COLO829 (cell line): ENCODE data around the gene CDK18.
A peak's percentile ranks its signal among the peaks of the same experiment; 100 is the strongest.
"Not testable (repeated sequence)": the region's sequence is repeated elsewhere in the genome, so short reads cannot be mapped to it uniquely, and the experiment has no call there.

Source experiments
- DNase-seq: peaks from one replicate; pipeline ENCODE4 v3.0.0; 2012; ENCODE audit warnings: low spot score

Gene CDK18

DNA sequence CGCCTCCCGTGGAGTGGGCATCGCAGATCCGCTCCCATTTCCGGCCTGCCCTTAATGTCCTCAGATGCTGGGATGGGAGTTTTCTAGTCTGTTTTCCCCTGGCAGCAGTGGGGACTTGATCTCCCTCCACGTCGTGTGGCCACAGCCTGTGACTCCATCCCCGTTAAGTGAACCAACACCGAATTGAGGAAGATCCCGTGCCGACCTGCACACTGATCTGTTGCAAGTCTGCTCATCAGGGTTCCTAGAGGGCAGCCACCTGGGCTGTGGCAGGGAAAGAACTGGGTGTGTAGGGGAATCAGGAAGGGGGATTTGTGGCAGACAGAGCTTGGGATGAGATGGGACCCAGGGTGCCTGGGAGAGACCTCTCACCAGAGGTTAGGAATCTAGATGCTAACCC lies 23.3 kb upstream of the CDK18 start:
- DNase-seq, result no peak

DNA sequence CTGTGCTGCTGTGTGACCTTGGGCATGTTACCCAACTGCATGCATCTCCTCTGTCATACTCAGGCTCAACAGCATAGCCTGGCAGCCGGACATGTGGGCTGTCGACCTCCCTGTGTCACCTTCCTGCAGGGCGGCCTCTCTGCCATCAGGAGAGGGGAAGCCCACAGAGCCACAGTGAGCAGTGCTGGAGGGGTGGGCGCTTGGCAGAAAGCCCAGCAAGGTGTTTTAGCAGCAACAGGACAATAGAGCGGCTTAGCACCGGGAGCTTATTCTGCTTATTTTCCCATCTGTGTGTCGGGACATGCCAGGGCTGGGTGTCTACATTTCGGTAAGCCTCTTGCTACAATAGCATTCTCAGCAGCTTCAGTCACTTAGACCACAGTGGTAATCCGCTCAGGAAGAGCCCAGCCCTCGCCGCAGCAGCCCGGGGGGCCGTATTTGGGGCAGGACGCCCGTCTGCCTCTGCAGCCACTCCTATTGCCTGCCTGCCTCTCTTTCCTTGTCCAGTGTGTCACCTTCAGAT lies 22.8 kb upstream of the CDK18 start:
- no peak for DNase-seq

DNA sequence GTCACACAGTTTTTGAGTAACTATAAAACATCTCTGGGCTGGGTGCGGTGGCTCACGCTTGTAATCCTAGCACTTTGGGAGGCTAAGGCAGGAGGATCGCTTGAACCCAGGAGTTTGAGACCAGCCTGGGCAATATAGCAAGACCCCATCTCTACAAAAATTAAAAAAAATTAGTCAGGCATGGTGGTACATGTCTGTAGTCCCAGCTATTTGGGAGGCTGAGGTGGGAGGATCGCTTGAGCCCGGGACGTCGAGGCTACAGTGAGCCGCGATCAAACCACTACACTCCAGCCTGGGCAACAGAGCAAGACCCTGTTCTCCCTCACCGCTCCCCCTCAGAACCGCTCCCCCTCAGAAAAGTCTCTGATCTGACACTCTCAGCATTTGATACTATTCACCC lies 21.9 kb upstream of the CDK18 start:
- DNase-seq, result not testable (repeated sequence)

DNA sequence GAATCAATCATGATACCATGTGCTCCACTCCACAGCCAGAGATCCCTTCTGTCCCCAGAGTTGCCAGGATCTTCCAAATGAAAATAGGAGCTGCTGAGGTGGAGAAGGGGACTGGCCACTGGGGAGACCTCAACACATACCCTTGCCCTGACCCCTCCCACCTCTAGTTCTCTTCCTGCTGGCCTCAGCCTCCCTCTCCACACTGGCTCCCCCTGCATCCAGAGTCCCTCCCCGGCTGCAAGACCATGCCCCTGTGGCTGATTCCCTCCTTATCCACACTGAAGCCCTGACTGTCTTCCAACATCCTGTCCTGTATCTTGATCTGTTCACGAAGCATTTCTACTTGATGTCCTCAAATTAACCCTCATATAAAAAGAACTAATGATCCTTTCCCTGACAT lies 21.1 kb upstream of the CDK18 start:
- DNase-seq, result no peak

DNA sequence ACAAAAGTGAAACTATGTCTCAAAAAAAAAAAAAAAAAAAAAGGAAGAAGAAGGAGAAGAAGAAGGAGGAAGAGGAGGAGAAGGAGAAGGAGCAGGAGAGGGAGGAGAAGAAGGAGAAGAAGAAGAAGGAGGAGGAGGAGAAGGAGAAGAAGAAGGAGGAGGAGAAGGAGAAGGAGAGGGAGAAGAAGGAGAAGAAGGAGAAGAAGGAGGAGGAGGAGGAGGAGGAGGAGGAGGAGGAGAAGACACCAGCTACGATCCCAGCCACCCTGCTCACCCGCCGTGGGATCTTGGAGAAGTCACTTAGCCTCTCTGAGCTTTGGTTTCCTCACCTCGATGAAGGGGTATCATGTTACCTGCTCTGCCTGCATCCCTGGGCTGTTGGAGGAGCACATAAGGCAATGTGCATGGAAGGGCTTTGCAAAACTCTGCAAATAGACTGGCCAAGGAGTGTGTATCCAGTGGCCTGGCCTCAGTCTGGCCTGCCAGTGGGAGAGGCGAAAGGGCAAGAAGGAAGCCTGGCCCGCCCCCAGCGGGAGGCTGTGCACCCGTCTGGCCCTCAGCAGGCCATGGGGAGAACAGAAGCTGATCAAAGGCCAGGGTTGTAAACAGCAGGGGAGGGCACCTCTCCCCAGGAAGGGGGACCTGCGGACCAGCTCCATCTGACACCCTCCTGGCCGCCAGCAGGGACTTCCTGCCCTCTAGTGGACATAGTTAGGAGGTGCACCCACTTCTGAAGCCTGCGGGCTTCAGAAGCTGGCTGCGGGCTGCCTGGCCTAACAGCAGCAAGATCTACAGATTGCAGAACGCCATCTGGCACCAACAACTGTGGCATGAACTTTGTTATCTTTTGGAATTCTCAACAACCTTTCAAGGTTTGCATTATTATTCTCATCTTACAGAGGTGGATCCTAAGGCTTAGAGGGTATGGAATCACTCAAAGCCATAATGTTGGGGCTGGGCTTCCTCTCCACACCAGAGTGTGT lies 19.2 kb upstream of the CDK18 start:
- DNase-seq, result peak; percentile 92

DNA sequence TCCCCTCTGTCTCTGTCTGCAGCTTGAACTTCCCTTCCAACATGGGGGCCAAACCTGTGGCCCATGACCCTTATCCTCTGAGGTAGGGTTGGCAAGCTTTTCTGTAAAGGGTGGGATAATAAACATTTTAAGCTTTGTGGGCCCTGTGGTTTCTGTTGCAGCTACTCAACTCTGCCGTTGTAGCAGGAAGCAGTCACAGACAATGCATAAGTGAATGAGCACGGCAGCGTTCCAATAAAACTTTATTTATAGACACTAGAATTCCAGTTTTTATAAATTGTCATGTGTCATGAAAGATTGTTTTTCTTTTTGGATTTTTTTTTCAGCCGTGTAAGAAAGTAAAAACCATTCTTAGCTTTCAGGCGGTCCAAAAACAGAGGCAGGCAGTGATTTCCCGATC lies 18.2 kb upstream of the CDK18 start:
- DNase-seq, result no peak

DNA sequence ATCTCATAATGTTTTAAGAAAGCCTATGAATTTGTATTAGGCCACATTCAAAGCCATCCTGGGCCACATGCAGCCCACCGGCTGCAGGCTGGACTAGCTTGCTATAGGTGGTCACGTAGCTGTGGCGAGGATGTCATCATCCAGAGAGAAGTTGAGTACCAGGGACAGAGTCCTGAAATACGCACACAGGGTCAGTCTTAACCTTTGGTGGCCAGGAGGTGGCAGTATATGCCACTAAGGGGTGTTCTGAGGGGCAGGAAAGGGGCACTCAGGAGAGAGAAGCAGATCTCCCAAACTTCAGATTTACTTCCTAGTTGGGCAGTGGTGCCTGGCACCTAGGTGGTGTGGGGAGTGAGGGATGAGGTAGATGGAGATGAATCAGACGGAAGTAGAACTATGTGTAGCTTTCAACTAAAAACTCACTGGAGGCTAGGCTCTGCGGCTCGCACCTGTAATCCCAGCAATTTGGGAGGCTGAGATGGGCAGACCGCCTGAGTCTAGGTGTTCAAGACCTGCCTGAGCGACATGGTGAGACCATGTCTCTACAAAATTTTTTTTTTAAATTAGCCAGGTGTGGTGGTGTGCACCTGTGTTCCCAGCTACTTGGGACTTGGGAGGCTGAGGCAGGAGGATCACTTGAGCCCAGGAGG lies 16.3 kb upstream of the CDK18 start:
- DNase-seq, result peak; percentile 88

DNA sequence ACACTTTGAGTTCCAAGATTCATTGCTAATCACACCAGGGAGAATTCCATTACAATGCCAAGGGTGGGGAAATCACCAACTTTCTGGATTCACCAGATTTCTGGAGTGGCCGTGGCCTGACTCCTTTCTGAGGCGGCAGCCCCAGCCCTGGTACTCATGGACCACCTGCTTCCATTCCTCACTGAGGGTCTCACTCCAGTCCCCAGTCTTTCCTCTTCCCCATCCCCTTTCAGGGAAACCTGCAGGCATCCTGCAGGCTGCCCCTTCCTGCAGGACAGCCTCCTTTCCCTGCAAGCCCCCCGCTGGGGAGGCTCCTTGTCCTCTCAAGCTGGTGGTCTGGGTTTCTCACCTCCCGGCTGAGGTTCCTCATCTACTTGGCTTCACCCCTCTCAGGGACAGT lies 12.7 kb upstream of the CDK18 start:
- DNase-seq, result no peak

DNA sequence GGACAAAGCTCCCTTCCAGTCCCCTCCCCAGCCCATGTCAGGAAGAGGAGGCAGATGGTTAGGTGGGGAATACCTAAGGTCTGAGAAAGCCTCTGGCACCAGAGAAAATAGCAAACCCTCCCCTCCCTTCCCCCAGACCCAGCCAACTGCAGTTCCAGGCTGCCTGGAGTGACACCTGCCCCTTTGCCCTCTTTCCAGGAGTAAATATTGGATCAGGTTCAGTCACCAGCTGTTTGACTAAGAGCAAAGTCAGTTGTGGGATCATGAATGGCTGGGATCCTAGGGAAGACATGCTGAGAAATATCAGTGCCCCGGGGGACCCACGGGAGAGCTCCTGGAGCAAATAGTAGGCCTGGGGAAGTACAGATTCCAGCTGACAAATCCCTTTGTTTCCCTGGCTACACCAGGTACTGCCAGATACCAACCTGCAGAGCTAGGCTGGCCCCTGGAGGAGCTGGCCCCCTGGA lies 12.2 kb upstream of the CDK18 start:
- DNase-seq, result no peak

DNA sequence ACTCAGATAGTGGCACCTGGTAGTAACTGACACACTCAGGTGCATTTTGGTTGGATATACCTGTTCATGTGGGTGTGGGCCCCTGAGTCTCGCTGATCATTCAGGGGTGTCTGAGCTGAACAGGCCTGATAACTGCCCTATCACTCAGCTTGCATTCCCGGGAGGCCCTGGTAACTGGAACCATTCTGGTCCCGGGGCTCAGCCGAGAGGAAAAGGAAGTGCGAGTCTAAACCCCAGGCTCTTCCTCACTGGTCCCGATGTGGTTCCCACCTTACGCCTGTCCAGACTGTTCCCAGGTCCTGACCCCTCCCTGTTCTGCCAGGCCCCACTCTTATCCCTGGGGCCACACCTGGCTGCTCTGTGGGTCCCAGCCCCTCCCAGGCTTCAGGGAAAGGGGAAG lies 11.7 kb upstream of the CDK18 start:
- no peak for DNase-seq

DNA sequence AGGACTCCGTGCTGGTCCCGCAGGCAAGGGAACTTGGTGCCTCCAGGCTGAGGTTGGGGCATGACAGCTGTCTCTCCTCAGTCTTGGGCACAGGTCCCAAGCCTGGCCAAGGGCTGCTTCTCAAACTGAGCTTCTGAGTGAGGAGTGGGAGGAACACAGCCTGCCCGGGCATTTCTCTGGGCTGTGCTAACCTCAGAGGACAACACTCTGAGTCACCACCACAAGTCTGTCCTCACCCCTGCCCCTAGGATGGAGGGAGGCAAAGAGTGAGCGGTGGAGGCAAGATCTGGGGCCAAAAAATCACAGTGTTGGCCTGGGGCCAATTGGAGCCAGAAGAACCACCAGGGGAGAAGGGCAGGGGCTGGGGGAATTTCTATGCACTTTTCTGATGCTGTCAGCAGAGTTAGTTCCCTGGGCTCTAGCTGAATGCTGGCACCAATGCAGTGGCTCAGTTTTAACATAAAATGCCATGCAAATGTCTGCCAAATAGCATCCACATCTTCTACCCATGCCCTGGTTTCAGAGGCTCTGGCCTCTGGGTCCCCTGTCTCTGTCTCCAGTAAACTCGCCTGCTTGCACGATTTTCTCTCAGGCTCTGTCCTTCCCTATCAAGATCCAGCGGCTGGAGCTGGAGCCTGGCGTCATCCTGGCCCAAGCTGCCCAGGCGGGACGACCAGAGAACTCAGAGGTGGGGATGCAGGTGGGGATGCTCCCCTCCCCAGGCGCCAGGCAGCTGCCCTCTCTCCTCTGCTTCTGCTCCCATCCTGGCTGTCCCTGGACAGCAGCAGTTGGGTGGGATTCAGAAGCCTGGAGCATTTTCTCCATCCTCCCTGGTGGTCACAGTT lies 11.0 kb upstream of the CDK18 start:
- DNase-seq, result peak; percentile 67

DNA sequence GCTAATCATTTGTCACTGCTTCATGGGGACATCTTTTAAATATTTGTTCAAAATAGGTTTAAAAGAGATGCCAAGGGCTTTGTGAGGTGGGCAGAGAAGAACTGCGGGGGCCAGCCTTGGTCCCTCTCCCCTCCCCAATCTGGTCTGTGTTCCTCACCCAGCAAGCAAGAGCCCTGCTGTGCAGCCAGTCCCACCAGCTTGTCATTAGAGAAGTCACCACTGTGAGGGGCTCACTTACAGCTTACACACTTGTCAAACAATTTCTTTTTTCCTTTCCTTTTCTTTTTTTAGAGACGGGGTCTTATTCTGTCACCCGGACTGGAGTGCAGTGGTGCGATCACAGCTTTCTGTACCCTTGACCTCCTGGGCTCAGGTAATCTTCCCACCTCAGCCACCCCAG lies 10.4 kb upstream of the CDK18 start:
- DNase-seq, result no peak

DNA sequence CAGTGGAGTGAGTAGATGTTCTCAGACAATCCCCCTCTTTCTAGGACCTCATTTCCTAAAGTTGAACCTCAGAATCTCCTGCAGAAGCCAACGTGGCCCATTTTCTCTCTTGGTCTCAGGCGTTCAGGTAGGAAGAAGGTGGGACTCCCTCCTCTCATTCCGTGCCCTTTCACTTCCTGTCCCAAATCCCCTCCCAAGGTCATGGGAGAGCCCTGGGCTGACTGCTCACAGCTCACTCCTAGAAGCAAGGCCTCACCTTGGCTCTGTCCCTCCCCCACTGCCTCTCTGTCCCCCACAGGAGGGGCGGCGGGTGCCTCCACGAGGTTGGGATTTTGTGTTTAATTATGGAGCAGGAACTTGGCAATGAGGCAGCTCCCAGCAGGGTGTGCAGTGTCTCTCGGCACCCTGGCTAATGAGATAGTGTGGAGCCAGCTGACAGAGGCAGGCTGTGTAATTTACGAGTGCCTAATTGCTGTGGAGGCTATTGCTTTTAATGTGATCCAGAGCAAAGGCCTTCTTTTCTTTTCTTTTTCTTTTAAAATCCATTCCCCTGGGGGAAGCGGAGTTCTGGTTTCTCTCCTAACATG lies 9.1 kb upstream of the CDK18 start:
- no peak for DNase-seq

DNA sequence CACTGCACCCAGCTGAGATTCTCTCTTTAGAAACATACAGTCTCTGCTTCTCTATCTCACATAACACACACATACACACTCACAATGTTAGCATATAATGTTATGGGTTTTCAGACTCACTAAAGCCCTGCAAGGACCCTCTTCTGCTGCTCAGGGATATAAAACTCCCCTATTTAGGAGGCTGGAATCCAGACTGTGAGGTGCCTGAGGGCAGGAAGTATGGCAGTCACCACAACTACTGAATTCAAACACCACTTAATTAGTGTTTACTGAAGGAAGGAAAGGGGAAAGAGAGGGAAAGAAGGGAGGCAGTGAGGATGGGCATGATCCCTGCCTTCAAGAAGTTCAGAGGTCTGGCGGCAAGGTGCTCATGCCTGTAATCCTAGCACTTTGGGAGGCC lies 7.8 kb upstream of the CDK18 start:
- DNase-seq, result no peak

DNA sequence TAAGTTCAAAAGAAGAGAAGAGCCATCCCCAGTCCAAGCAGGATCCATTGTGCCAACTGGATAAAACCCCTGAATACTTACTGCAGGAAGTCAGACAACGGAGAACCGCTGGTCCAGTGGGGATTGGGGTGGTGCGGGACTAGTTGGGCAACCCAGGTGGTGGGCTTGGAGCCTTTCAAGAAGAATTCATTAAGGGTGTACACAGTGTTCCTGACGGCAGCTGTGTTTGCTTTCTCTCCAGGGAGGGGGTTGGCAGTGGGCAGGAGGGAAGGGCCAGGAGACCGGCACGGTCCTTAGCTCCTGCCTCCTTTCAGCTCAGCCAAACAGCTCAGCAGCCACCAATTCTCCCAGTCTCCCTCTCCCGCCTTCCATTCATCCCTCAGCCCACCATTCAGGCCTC lies 7.1 kb upstream of the CDK18 start:
- no peak for DNase-seq

DNA sequence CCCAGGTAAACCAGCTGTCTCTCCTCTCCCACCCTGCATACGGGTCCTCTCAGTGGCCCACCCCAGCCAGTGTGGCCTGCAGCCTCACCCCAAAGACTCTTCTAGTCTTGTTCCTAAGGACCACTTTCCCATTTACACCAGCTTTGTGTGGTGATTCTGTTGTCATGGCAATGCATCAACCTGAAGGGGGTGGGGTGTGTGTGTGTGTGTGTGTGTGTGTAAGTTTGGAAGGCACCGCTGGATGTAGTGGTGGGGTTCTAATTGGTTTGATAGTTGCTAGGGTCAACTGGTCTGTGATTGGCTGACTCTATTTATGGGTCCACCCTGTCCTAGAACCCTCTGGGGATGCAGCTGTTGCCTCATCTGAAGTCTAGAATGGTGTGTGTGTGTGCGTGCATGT lies 4.7 kb upstream of the CDK18 start:
- no peak for DNase-seq

DNA sequence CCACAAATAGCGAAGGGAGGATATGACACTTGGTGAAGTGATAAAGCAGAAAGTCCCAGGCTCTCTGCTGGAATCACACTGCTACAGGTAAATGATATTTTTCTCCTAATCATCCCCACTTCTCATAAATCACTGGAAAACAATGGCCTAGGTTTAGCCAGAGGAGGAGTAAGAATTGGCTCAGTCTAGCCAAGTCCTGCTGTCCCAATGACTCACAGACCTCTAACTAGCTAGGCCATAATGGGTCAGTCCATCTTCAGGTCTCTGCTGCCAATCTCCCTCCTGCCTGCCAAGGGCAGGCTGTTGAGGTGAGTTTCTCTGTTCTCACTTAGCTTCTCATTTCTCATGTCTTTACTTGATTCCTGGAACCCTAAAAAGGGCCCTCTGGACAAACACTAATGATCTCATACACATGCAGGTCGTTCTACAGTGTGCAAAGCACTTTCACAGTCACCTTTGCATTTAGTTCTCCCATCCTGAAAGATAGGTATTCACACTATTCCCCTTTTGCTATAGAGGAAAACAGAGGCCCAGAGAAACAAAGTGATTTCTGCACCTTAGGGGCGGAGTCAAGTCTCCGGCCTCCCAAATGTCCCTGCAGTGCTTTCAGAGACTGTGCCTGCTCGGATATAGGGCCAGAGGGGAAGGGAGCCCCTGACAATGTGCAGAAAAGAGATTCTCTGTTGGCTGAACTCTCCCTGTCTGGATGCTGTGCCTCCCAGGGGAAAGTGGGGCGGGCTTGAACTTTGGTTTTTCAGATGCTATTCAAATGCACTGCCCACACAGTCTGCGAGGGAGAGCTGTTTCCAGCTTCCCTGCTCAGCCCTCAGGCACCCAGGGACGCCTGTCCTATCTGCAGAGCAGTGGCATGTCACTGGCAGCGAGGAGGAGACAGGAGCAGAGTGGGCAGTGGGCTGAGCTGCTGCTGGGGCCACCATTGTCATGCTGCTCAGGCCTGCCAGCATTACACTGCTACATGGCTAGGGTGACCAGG lies 3.9 kb upstream of the CDK18 start:
- no peak for DNase-seq

DNA sequence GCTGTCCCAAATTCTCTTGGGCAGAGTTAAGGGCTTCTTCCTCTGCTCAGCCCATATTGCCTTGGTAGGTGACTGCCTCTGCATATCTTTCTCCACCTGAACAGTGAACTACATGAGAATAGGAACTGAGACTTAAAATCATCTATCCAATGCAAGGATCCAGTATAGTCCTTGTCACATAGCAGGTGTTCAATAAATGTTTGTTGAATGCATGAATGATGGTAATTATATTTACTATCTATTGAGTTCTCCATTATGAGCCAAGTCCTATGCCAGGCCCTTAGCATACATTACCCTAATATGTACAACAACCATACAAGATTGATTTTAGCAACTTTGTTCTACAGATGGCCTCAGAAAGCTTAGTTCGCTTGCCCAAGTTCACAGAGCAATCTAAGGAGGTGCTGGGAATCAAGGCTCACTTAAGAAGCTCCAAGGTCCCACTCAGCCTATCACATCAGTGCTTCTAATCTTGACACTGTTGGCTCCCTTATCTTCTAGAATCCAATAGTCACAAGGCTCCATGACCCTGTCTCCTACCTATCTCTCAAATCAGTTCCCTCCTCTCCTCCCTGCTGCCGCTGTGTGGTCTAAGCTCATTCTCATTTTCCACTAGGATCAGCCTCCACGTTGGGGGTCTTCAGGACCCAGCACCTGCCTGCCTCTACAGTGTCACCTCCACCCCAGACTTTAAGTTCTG lies 2.2 kb upstream of the CDK18 start:
- DNase-seq, result no peak

DNA sequence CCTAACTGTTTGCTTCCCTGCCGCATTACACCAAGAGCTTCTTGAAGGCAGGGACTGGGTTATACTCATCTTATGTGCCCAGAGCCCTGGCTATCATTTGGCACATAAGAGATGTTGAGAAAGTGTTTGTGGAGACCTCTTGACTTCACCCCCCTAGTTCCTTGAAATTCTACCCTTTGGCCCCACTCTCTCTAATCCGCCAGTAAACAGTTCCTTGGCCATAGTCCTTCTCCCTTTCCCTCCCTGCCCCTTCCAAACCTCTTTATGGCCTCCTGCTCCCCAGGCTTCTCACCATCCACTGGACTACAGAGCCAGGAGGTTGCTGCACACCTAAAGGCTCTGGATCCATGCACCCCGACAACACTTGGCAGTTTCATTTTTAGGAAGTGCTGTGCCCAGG lies 1.5 kb upstream of the CDK18 start:
- no peak for DNase-seq
